Bronchial epithelial cell (primary cell): Measurements from ENCODE around the gene DPF1. TPM values are rescaled to one million over a fixed set of nuclear protein-coding genes. Genes with fewer than 3 reads are reported as not detected.

Source experiments
- DNase-seq: peaks from one replicate; pipeline ENCODE4 v3.0.0-alpha.2; 2010; ENCODE audit warnings: low read depth
- FAIRE-seq: peaks from 2 replicates; lab custom pipeline; 2011; peaks lifted over from hg19 to GRCh38; lab: Jason Lieb, UNC
- H3K27me3 ChIP-seq: 2 replicates; pipeline ENCODE4 v1.5.1; 2011; ENCODE audit warnings: low read length; ENCODE audit not compliant: control insufficient read depth, insufficient read depth
- H3K36me3 ChIP-seq: 2 replicates; pipeline ENCODE4 v1.5.1; 2011; ENCODE audit warnings: low read length; ENCODE audit not compliant: control insufficient read depth, insufficient read depth
- H3K4me3 ChIP-seq: 2 replicates; pipeline ENCODE4 v1.5.1; 2011; ENCODE audit warnings: mild to moderate bottlenecking, low read depth, low read length, control low read depth
- total RNA-seq: library from RNA; depleted of rRNA; stranded (reverse); fragments of >200 nt; gene quantifications from 2 replicates; pipeline ENCODE4 v1.2.1, GENCODE V29; 2014
- TF ChIP-seq, protein P1 (sequence below): IDR thresholded peaks from 2 replicates; pipeline ENCODE4 v1.5.1; 2011; ENCODE audit warnings: mild to moderate bottlenecking, moderate library complexity, low read length, control low read depth, inconsistent platforms; ENCODE audit not compliant: insufficient read depth, severe bottlenecking

DPF1 gene
- total RNA-seq, 1 donor from 2014 or later, result not detected

DNA sequence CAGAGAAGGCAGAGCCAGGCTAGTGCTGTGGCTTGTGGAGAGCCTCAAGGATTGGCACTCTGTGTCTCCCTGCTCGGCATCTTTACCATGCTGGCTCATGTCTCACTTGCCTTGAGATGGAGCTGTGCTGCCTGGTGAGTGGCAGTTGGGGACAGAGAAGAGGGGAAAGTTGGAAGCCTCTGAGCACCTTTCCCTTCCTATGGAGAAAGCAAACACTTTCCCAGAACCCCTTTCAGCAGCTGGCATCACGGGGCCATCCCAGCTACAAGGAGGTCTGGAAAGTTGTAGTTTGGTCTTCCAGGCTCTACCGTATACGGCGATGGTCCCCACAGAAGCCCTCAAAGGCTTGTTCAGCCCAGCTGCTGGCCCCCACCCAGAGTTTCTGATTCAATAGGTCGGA is 58.7 kb downstream of the DPF1 start:
- FAIRE-seq (no peak), DNase-seq (no peak)
- H3K4me3 ChIP-seq, result no peak overlapping the region
- TF ChIP-seq, protein P1, sequence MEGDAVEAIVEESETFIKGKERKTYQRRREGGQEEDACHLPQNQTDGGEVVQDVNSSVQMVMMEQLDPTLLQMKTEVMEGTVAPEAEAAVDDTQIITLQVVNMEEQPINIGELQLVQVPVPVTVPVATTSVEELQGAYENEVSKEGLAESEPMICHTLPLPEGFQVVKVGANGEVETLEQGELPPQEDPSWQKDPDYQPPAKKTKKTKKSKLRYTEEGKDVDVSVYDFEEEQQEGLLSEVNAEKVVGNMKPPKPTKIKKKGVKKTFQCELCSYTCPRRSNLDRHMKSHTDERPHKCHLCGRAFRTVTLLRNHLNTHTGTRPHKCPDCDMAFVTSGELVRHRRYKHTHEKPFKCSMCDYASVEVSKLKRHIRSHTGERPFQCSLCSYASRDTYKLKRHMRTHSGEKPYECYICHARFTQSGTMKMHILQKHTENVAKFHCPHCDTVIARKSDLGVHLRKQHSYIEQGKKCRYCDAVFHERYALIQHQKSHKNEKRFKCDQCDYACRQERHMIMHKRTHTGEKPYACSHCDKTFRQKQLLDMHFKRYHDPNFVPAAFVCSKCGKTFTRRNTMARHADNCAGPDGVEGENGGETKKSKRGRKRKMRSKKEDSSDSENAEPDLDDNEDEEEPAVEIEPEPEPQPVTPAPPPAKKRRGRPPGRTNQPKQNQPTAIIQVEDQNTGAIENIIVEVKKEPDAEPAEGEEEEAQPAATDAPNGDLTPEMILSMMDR, result no peak
- no peaks in the 10 kb centered on the region for H3K27me3 ChIP-seq
- peaks cover 6% of the 10 kb centered on the region for H3K36me3 ChIP-seq

DNA sequence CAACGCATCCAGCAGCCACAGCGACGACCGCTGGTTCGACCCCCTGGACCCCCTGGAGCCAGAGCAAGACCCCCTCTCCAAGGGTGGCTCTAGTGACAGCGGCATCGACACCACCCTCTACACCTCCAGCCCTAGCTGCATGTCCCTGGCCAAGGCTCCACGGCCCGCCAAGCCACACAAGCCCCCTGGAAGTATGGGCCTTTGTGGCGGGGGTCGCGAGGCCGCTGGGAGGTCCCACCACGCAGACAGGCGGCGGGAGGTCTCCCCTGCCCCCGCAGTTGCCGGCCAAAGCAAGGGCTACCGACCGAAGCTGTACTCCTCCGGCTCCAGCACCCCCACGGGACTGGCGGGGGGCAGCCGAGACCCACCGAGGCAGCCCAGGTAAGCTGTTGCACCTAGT is 59.5 kb downstream of the DPF1 start:
- FAIRE-seq (no peak), DNase-seq (no peak)
- no peak overlapping the region for H3K4me3 ChIP-seq
- no peaks in the 10 kb centered on the region for H3K27me3 ChIP-seq
- TF ChIP-seq, protein P1, result no peak
- H3K36me3 ChIP-seq, result peaks cover 6% of the 10 kb centered on the region

DNA sequence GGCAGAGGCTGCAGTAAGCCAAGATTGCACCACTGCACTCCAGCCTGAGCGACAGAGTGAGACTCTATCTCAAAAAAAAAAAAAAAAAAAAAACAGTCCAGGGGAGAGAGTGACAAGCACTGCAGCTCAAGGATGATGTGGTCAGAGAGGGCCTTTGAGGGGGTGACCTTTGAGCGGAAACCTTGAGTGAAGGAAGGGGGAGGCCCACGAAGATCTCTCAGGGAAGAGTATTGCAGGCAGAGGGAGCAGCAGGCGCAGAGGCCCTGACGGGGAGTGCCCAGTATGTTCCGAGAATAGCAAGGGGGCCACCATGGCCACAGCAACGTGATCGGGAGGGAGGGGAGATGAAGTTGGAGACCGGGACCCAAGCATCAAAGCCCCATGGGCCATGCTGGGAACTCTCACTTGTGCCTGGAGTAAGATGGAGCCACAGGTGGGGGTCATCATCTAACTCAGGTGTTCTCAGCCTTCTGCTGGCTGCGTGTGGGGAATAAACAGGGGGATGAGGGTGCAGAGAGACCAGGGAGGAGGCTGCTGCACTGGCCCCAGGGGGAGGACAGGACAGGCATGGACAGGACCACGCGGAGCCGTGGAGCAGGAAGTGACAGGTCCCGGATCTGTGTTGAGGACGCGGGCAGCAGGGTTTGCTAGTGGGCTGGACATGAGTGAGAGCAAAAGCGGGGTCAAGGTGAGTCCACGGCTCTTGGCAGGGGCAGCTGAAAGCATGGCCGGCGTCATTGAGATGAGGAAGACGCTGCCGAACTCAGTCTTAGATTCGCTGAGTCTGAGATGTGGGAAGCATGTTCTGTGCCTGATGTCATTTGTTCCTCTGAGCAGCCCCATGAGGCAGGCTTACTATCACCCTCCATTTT is 60.4 kb downstream of the DPF1 start:
- no peak for FAIRE-seq

DNA sequence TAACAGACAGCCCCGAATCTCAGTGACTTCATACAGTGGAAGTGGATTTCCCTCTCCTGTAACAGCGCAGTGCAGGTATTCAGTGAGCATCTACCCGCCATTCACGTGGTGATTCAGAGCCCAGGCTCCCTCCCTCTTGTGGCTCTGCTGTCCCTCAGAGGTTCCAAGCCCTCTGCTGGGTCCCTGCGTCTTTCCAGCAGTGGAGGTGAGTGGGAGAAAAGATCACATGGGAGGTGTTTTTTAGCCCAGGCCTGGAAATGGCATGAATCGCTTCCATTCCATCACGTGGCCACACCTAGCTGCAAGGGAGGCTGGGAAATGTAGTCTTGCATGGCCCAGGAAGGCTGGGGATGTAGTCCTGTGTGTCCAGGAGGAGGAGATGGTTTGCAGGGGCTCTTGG is 61.4 kb downstream of the DPF1 start:
- TF ChIP-seq, protein P1, result no peak
- no peak overlapping the region for H3K4me3 ChIP-seq
- no peaks in the 10 kb centered on the region for H3K27me3 ChIP-seq
- H3K36me3 ChIP-seq, result peaks cover 6% of the 10 kb centered on the region
- peak; percentile 83 for FAIRE-seq
- peak; percentile 8 for DNase-seq

More for the DNA sequence above, 60.4 kb downstream of the DPF1 start:
- TF ChIP-seq, protein P1, result no peak
- H3K36me3 ChIP-seq, result peaks cover 6% of the 10 kb centered on the region
- no peak for DNase-seq
- no peak overlapping the region for H3K4me3 ChIP-seq
- H3K27me3 ChIP-seq, result no peaks in the 10 kb centered on the region

DNA sequence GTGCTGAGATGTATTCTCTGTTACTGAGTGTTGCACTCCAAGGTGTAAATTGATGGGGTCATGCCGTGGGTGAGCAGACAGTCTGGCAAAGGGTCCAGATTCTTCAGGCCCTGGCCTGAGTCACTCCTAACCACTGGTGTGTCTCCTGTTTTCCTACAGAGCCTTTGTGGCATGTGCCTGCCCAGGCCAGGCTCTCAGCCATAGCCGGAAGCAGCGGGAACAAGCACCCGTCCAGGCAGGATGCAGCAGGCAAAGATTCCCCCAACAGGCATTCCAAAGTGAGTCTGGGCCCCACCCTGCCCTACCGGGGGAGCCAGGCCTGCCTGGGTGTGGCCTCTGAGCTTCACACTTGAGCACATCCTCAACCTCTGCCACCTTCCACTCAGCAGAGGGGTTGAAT is 61.9 kb downstream of the DPF1 start:
- TF ChIP-seq, protein P1, result no peak
- Histone ChIP-seq H3K27me3 (no peaks in the 10 kb centered on the region), H3K4me3 (no peak overlapping the region), H3K36me3 (peaks cover 6% of the 10 kb centered on the region)
- FAIRE-seq, result no peak
- DNase-seq, result peak; percentile 90

Other genes starting within 250 kb of the DPF1 start
- 0.38 and 1.6 TPM in 2 replicates for gene PPP1R14A, start 32.2 kb upstream of the DPF1 start, total RNA-seq
- gene SPINT2, start 40.4 kb upstream of the DPF1 start, total RNA-seq, result 1,057 and 1,682 TPM in 2 replicates
- gene C19orf33, start 80.0 kb upstream of the DPF1 start, total RNA-seq, result 266 and 612 TPM in 2 replicates
- 30.0 and 51.5 TPM in 2 replicates for gene YIF1B, start 91.7 kb upstream of the DPF1 start, total RNA-seq
- gene KCNK6, start 95.6 kb upstream of the DPF1 start, total RNA-seq, result 19.0 and 27.8 TPM in 2 replicates
- gene CATSPERG, start 111.6 kb upstream of the DPF1 start, total RNA-seq, result 3.5 and 5.0 TPM in 2 replicates
- gene PSMD8, start 150.3 kb upstream of the DPF1 start, total RNA-seq, result 209 and 260 TPM in 2 replicates
- gene GGN, start 163.8 kb upstream of the DPF1 start, total RNA-seq, result under 0.01 and 0.13 TPM in 2 replicates
- gene SPRED3, start 164.5 kb upstream of the DPF1 start, total RNA-seq, result 0.13 and 0.26 TPM in 2 replicates
- 15.0 and 15.6 TPM in 2 replicates for gene FAM98C, start 178.9 kb upstream of the DPF1 start, total RNA-seq
- not detected in 2 replicates for gene RASGRP4, start 202.0 kb upstream of the DPF1 start, total RNA-seq
- gene RYR1, start 209.5 kb upstream of the DPF1 start, total RNA-seq, result 4.5 and 7.4 TPM in 2 replicates